Measurements from ENCODE around the gene COQ4. TPM values are rescaled to one million over a fixed set of nuclear protein-coding genes. Genes with fewer than 3 reads are reported as not detected.
A peak's percentile ranks its signal among the peaks of the same experiment; 100 is the strongest.

Gene COQ4
- total RNA-seq, 3 donors from 2014 or later, result 30.2 to 59.7 (median 46.2) TPM

GRCh38 chr9:128361986-128362646 lies 39.5 kb downstream of the COQ4 start:
- intact Hi-C loops (cut with DNase I; ENCODE audit: low total_unique reads), result no loop called here

GRCh38 chr9:128362774-128363173 lies 40.1 kb downstream of the COQ4 start:
- no peak overlapping the region for H3K27ac ChIP-seq
- no peaks in the 10 kb centered on the region for H3K27me3 ChIP-seq
- TF ChIP-seq POLR2AphosphoS5 (IDR thresholded peaks at IDR 0.05) (no peak), CTCF (IDR thresholded peaks at IDR 0.05) (no peak), POLR2A (IDR thresholded peaks at IDR 0.05) (no peak)
- no peaks in the 10 kb centered on the region for H3K36me3 ChIP-seq
- no peak overlapping the region for H3K4me3 ChIP-seq
- peaks cover 0 to 6% of the 10 kb centered on the region in 2 donors for H3K4me1 ChIP-seq
- DNase-seq (ENCODE audit: low spot score in 2 of 2), result no peak
- intact Hi-C loops (cut with DNase I; ENCODE audit: low total_unique reads), result no loop called here
- no peaks in the 10 kb centered on the region for H3K9me3 ChIP-seq

More at GRCh38 chr9:128361986-128362646, 39.5 kb downstream of the COQ4 start:
- H3K4me1 ChIP-seq, result peaks cover 0 to 6% of the 10 kb centered on the region in 2 donors
- TF ChIP-seq CTCF (IDR thresholded peaks at IDR 0.05) (peak; percentile 76 to 89 (median 83)), POLR2AphosphoS5 (IDR thresholded peaks at IDR 0.05) (peak in 1 of 3 donors; percentile 57), POLR2A (IDR thresholded peaks at IDR 0.05) (no peak)
- peak overlapping the region; percentile 33 to 64 (median 48) for H3K4me3 ChIP-seq
- H3K27ac ChIP-seq, result peak overlapping the region; percentile 42 to 60
- H3K27me3 ChIP-seq, result no peaks in the 10 kb centered on the region
- no peaks in the 10 kb centered on the region for H3K36me3 ChIP-seq
- no peaks in the 10 kb centered on the region for H3K9me3 ChIP-seq
- peak; percentile 77 to 84 for DNase-seq (ENCODE audit: low spot score in 2 of 2)

- no peaks in the 10 kb centered on the region for H3K27me3 ChIP-seq
- H3K4me1 ChIP-seq, result peaks cover 0 to 6% of the 10 kb centered on the region in 2 donors
- no peak overlapping the region for H3K27ac ChIP-seq
- intact Hi-C loops (cut with DNase I; ENCODE audit: low total_unique reads), result no loop called here
- DNase-seq (ENCODE audit: low spot score in 2 of 2), result no peak
- H3K9me3 ChIP-seq, result no peaks in the 10 kb centered on the region
- H3K4me3 ChIP-seq, result peak overlapping the region in 2 of 3 donors; percentile 39 to 68
- H3K36me3 ChIP-seq, result no peaks in the 10 kb centered on the region
- TF ChIP-seq CTCF (IDR thresholded peaks at IDR 0.05) (no peak), POLR2AphosphoS5 (IDR thresholded peaks at IDR 0.05) (no peak), POLR2A (IDR thresholded peaks at IDR 0.05) (no peak)
These were observed 42.9 kb downstream of the COQ4 start for GRCh38 chr9:128365525-128365924.

GRCh38 chr9:128369024-128369706 lies 46.5 kb downstream of the COQ4 start:
- TF ChIP-seq POLR2AphosphoS5 (IDR thresholded peaks at IDR 0.05) (no peak), CTCF (IDR thresholded peaks at IDR 0.05) (no peak), POLR2A (IDR thresholded peaks at IDR 0.05) (no peak)
- Histone ChIP-seq H3K27me3 (no peaks in the 10 kb centered on the region), H3K4me3 (no peak overlapping the region), H3K27ac (no peak overlapping the region), H3K9me3 (no peaks in the 10 kb centered on the region), H3K4me1 (peaks cover 5 to 8% of the 10 kb centered on the region in 2 donors), H3K36me3 (no peaks in the 10 kb centered on the region)
- intact Hi-C loops (cut with DNase I; ENCODE audit: low total_unique reads), result no loop called here
- DNase-seq (ENCODE audit: low spot score in 2 of 2), result no peak

GRCh38 chr9:128370367-128370751 lies 47.7 kb downstream of the COQ4 start:
- TF ChIP-seq CTCF (IDR thresholded peaks at IDR 0.05) (no peak), POLR2AphosphoS5 (IDR thresholded peaks at IDR 0.05) (no peak), POLR2A (IDR thresholded peaks at IDR 0.05) (no peak)

More at GRCh38 chr9:128370367-128370751, 47.7 kb downstream of the COQ4 start:
- no peak for DNase-seq (ENCODE audit: low spot score in 2 of 2)
- Histone ChIP-seq H3K27ac (peak overlapping the region; percentile 93 to 95), H3K4me3 (peak overlapping the region; percentile 58 to 94 (median 93)), H3K4me1 (peaks cover 5 to 8% of the 10 kb centered on the region in 2 donors), H3K27me3 (no peaks in the 10 kb centered on the region), H3K36me3 (no peaks in the 10 kb centered on the region), H3K9me3 (no peaks in the 10 kb centered on the region)
- intact Hi-C loops (cut with DNase I; ENCODE audit: low total_unique reads), result no loop called here
